ENCODE results near the gene RPL22. TPM values are rescaled to one million over a fixed set of nuclear protein-coding genes. Genes with fewer than 3 reads are reported as not detected.

Gene RPL22
- total and polyA plus RNA-seq, 8 donors, result 265 to 719 (median 628) TPM

- TF ChIP-seq CTCF (IDR thresholded peaks at IDR 0.05), result peak; percentile 95 to 96
- Histone ChIP-seq H3K4me3 (no peak overlapping the region), H3K4me1 (peaks cover 9 to 44% of the 10 kb centered on the region in 2 donors), H3K27ac (no peak overlapping the region), H3K27me3 (peaks cover 68 to 100% of the 10 kb centered on the region in 2 donors), H3K36me3 (no peaks in the 10 kb centered on the region), H3K9me3 (no peaks in the 10 kb centered on the region)
- peak in 3 of 4 donors; percentile 81 to 94 (median 88) for DNase-seq
- peak; percentile 78 for ATAC-seq
- intact Hi-C loops (cut with DNase I), result loop anchor here in 1 of 2 donors (5.0 kb wide), 1 partner anchor 101 kb away; no protein-coding TSS in a partner anchor
These were observed 47.4 kb upstream of the RPL22 start for GRCh38 chr1:6246497-6247467.

- Histone ChIP-seq H3K27me3 (peaks cover 76 to 100% of the 10 kb centered on the region in 2 donors), H3K4me1 (peaks cover 9 to 47% of the 10 kb centered on the region in 2 donors), H3K36me3 (no peaks in the 10 kb centered on the region), H3K27ac (no peak overlapping the region), H3K4me3 (no peak overlapping the region), H3K9me3 (no peaks in the 10 kb centered on the region)
- DNase-seq (no peak), ATAC-seq (no peak)
- intact Hi-C loops (cut with DNase I), result loop anchor here in 1 of 2 donors (5.0 kb wide), 1 partner anchor 101 kb away; no protein-coding TSS in a partner anchor
- no peak for TF ChIP-seq CTCF (IDR thresholded peaks at IDR 0.05)
These were observed 46.6 kb upstream of the RPL22 start for GRCh38 chr1:6245869-6246496.

GRCh38 chr1:6245086-6245868 lies 45.9 kb upstream of the RPL22 start:
- intact Hi-C loops (cut with DNase I), result loop anchor here in 1 of 2 donors (5.0 kb wide), 1 partner anchor 102 kb away; no protein-coding TSS in a partner anchor
- Histone ChIP-seq H3K27ac (no peak overlapping the region), H3K27me3 (peaks cover 77 to 100% of the 10 kb centered on the region in 2 donors), H3K36me3 (no peaks in the 10 kb centered on the region), H3K4me1 (peaks cover 9 to 47% of the 10 kb centered on the region in 2 donors), H3K9me3 (no peaks in the 10 kb centered on the region), H3K4me3 (no peak overlapping the region)
- DNase-seq (peak; percentile 78 to 92 (median 85)), ATAC-seq (peak; percentile 89)
- peak; percentile 68 to 72 for TF ChIP-seq CTCF (IDR thresholded peaks at IDR 0.05)

GRCh38 chr1:6244401-6245049 lies 45.1 kb upstream of the RPL22 start:
- TF ChIP-seq CTCF (IDR thresholded peaks at IDR 0.05), result no peak
- intact Hi-C loops (cut with DNase I), result loop anchor here in 1 of 2 donors (5.0 kb wide), 1 partner anchor 103 kb away; no protein-coding TSS in a partner anchor
- Histone ChIP-seq H3K4me1 (peaks cover 9 to 41% of the 10 kb centered on the region in 2 donors), H3K27me3 (peaks cover 72 to 100% of the 10 kb centered on the region in 2 donors), H3K27ac (no peak overlapping the region), H3K36me3 (no peaks in the 10 kb centered on the region), H3K4me3 (no peak overlapping the region), H3K9me3 (no peaks in the 10 kb centered on the region)
- ATAC-seq (no peak), DNase-seq (no peak)

Measured in left lung (tissue), 10 donors.